RWPE2 (cell line): ENCODE measurements around the gene ACKR1.

Source experiments
- ATAC-seq: fragments of 200-7000 bp; cut with Tn5 transposase; 3 replicates; pipeline ENCODE4 v1.9.1; 2021; ENCODE audit warnings: low read depth
- DNase-seq: peaks from one replicate; pipeline ENCODE4 v3.0.0-alpha.2; 2020; ENCODE audit warnings: low spot score
- H3K27ac ChIP-seq: fragments of 450-650 bp; 2 replicates; pipeline ENCODE4 v1.5.1; 2017; ENCODE audit warnings: mild to moderate bottlenecking; ENCODE audit not compliant: poor library complexity, severe bottlenecking
- H3K27me3 ChIP-seq: fragments of 250-450 bp; sonication (Bioruptor Pico); 2 replicates; pipeline ENCODE4 v1.5.1; 2021; ENCODE audit warnings: mild to moderate bottlenecking, moderate library complexity; ENCODE audit not compliant: insufficient read depth, poor library complexity, severe bottlenecking
- H3K36me3 ChIP-seq: fragments of 250-450 bp; sonication (Bioruptor Pico); 2 replicates; pipeline ENCODE4 v1.5.1; 2020; ENCODE audit warnings: low read depth, mild to moderate bottlenecking, moderate library complexity
- H3K4me1 ChIP-seq: fragments of 250-450 bp; sonication (Bioruptor Pico); 2 replicates; pipeline ENCODE4 v1.5.1; 2021; ENCODE audit warnings: mild to moderate bottlenecking, moderate library complexity; ENCODE audit not compliant: insufficient read depth, poor library complexity, severe bottlenecking
- H3K4me3 ChIP-seq: fragments of 250-450 bp; sonication (Bioruptor Pico); 2 replicates; pipeline ENCODE4 v1.5.1; 2021; ENCODE audit warnings: mild to moderate bottlenecking, moderate library complexity; ENCODE audit not compliant: severe bottlenecking
- H3K9me3 ChIP-seq: fragments of 250-450 bp; sonication (Bioruptor Pico); 2 replicates; pipeline ENCODE4 v1.5.1; 2021; ENCODE audit warnings: mild to moderate bottlenecking, moderate library complexity; ENCODE audit not compliant: severe bottlenecking
- TF ChIP-seq, protein P1 (sequence below): fragments of 450-650 bp; IDR thresholded peaks from one replicate; pipeline ENCODE4 v1.5.1; 2017; ENCODE audit warnings: mild to moderate bottlenecking, moderate library complexity; ENCODE audit not compliant: poor library complexity, severe bottlenecking

ACKR1 gene

DNA sequence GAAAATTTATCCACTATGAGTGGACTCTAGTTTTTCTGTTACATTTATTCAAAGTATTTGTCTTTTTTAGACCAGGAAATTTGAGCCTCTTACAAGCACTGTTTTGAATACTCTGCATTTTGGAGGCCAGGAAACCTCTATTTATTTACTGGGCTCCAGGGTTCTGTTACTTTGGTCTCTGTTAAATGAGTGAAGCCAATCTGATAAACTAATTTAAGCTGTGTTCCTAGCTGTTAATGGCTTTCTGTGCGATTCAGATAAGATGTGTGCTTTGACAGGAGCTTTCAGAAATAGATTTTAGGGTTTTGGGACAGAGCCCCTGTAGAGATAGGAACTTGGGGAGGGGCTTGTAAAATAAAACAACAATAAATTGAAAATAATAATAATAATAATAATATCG, 23.9 kb downstream of the ACKR1 start:
- Histone ChIP-seq H3K27ac (peak overlapping the region; percentile 86), H3K9me3 (no peaks in the 10 kb centered on the region), H3K36me3 (no peaks in the 10 kb centered on the region), H3K27me3 (no peaks in the 10 kb centered on the region), H3K4me1 (peaks cover 19% of the 10 kb centered on the region), H3K4me3 (no peak overlapping the region)
- DNase-seq (no peak), ATAC-seq (no peak)
- TF ChIP-seq, protein P1, sequence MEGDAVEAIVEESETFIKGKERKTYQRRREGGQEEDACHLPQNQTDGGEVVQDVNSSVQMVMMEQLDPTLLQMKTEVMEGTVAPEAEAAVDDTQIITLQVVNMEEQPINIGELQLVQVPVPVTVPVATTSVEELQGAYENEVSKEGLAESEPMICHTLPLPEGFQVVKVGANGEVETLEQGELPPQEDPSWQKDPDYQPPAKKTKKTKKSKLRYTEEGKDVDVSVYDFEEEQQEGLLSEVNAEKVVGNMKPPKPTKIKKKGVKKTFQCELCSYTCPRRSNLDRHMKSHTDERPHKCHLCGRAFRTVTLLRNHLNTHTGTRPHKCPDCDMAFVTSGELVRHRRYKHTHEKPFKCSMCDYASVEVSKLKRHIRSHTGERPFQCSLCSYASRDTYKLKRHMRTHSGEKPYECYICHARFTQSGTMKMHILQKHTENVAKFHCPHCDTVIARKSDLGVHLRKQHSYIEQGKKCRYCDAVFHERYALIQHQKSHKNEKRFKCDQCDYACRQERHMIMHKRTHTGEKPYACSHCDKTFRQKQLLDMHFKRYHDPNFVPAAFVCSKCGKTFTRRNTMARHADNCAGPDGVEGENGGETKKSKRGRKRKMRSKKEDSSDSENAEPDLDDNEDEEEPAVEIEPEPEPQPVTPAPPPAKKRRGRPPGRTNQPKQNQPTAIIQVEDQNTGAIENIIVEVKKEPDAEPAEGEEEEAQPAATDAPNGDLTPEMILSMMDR: no peak

DNA sequence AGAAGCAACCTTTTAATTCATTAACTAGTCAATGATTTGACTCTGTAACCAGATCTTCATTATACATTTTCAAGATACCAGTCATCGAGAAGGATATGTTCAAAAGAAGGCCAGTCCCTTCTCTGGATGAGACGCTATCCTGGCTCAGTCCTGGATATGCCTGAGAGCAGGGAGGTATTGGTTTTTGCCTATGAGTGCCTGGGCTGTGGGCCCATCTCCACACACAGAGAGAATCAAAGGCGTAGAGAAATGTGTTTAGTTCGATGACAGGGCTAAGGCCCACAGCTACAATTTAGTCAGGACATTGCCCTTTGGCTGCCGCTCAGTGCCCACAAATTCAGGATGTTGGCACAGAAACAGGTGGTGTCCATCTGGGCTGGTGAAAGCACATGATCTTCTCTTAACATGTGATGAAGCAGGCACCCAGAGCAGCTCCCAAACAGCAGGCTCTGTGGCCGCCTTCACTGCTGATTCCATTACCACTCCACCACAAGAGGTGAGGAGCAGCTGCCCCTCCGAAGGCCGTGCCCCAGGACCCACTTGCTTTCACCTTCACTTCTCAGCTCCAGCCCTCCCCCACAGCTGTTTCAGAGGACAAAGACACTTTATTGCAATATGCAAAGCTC, 24.7 kb downstream of the ACKR1 start:
- no peaks in the 10 kb centered on the region for H3K36me3 ChIP-seq
- DNase-seq: no peak

DNA sequence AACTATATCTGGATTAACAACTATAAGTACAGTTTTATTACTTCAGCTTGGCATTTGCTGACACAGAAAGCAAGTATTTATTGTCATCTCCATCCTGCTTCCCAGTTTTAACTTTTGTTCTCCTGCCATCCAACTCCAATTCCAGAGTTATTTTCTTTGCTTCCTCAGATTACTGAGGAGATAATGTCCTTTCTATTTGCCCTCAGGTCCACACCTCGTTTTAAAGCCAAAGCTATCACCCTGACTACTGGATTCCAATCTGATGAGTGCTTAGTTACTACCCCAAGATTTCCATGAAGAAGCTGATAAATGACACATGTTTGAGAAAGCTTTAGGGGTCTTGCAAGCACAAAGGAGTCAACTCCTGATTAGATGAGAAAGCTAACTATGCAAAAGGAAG, 25.2 kb downstream of the ACKR1 start:
- TF ChIP-seq, protein P1: no peak
- H3K4me3 ChIP-seq: no peak overlapping the region
- DNase-seq (no peak), ATAC-seq (peak; percentile 91)
- peaks cover 19% of the 10 kb centered on the region for H3K4me1 ChIP-seq
- no peaks in the 10 kb centered on the region for H3K9me3 ChIP-seq
- peak overlapping the region; percentile 86 for H3K27ac ChIP-seq
- no peaks in the 10 kb centered on the region for H3K36me3 ChIP-seq
- no peaks in the 10 kb centered on the region for H3K27me3 ChIP-seq

More for the DNA sequence above, 24.7 kb downstream of the ACKR1 start:
- peak; percentile 40; the same call in 1 of the 3 replicates for ATAC-seq
- Histone ChIP-seq H3K9me3 (no peaks in the 10 kb centered on the region), H3K4me1 (peaks cover 19% of the 10 kb centered on the region), H3K27me3 (no peaks in the 10 kb centered on the region), H3K27ac (peak overlapping the region; percentile 86), H3K4me3 (no peak overlapping the region)
- TF ChIP-seq, protein P1: no peak

DNA sequence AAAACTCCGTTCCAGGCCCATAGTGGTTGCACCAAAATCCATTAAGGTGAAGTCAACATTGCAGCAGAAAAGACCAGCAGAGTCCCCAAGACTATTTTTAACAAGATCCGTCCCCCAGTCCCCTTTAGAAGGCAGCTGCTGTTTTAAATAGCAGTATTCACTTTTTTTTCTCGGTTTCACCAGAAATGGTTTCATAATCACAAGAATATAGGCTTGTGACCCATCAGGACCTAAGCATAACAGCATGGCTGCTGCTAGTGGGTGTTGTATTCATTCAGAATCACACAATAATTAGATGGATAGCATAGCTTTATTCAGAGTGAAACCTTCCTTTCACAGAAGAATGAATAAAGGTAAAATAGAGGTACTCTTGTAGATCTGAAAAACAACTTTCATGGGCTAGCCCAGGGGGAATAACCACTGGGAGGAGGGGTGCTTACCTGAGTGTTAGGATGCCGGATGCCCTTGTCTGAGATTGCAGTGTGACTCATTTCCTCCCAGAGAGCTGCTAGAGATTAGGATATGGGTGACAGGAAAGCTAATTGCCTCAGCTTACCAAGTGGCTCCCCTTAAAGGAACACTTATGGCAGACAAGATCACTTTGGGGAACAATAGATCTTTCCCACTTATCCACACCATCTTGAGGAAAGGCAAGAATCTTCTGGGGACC, 35.0 kb downstream of the ACKR1 start:
- Histone ChIP-seq H3K9me3 (peaks cover 6% of the 10 kb centered on the region), H3K4me1 (peaks cover 6% of the 10 kb centered on the region), H3K27ac (peak overlapping the region; percentile 16), H3K36me3 (no peaks in the 10 kb centered on the region), H3K4me3 (no peak overlapping the region), H3K27me3 (no peaks in the 10 kb centered on the region)
- DNase-seq: no peak
- peak; percentile 70 for ATAC-seq
- TF ChIP-seq, protein P1: no peak

DNA sequence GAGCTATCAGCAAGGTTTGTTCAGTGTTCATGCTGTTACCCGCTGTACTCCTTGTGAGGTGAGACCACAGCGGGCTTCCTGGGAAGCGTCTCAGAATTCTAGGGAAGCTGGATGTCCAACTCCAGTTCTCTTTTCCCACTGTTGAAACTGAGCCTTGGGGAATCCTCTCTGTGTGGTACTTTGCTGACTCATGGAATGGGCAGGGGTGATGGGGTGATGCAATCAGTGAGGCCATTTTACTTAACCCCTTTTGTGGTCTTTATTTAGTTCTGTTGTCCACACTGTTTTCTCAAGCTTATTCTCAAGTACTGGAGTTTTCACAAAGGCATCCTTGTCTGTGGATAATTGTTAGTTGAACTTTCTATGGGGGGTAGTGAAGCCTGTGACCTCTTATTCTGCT, 42.6 kb downstream of the ACKR1 start:
- DNase-seq (no peak), ATAC-seq (no peak)
- Histone ChIP-seq H3K9me3 (peaks cover 6% of the 10 kb centered on the region), H3K4me3 (no peak overlapping the region), H3K27ac (no peak overlapping the region), H3K4me1 (no peaks in the 10 kb centered on the region), H3K36me3 (no peaks in the 10 kb centered on the region), H3K27me3 (no peaks in the 10 kb centered on the region)
- TF ChIP-seq, protein P1: no peak
